IPS-15b (cell line): ENCODE measurements around the gene ADCYAP1R1.

ENCODE experiments used
- H3K27me3 ChIP-seq: one replicate; pipeline ENCODE4 v1.6.1; 2013; ENCODE audit warnings: low read length; ENCODE audit not compliant: control insufficient read depth, insufficient read depth
- H3K36me3 ChIP-seq: one replicate; pipeline ENCODE4 v1.6.1; 2013; ENCODE audit warnings: low read length; ENCODE audit not compliant: control insufficient read depth, insufficient read depth
- H3K4me1 ChIP-seq: one replicate; pipeline ENCODE4 v1.6.1; 2013; ENCODE audit warnings: mild to moderate bottlenecking, low read length; ENCODE audit not compliant: control insufficient read depth, insufficient read depth
- H3K4me3 ChIP-seq: one replicate; pipeline ENCODE4 v1.5.1; 2013; ENCODE audit warnings: low read depth, low read length
- H3K9ac ChIP-seq: one replicate; pipeline ENCODE4 v1.6.1; 2013; ENCODE audit warnings: low read depth, mild to moderate bottlenecking, low read length
- H3K9me3 ChIP-seq: one replicate; pipeline ENCODE4 v1.6.1; 2013; ENCODE audit warnings: mild to moderate bottlenecking, low read length; ENCODE audit not compliant: control insufficient read depth, insufficient read depth

ADCYAP1R1 gene

DNA sequence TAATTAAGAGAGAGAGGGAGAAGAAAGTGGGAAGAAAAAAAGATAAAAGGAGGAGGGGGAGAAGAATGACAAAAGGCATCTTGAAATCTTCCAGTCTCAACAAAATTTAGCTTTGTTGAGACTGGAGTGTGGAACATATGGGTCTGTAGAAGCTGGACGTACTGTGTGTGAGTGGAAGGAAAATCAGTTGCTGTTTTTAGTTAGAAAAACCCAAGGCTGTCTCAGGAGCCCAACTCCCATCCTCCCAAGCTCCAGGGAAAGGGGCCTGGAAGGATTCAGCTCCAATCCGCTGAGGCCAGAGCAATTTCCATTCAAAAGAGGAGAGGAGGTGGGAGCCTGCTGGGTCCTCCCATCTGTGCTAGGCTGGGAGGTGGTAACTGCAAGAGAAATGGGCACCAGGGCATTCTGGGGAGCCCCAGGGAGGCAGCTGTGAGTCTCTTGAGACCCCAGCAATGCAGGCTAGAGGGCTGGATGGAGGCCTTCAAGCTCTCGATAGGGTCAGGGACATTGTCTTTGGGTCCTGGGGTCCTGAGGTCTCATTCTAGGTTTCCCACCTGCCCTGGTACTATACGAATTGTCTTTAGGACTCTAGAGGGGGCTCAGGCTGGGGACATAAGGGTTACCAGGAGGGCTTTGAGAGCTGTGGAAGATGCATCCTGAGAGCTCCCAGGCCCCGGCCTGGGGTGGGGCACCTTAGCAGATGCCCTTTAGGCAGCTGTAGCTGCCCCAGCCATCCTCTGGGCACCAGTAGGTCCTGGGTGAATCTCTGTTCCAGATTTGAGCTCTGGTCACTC, 21.4 kb downstream of the ADCYAP1R1 start:
- H3K36me3 ChIP-seq = peaks cover 4% of the 10 kb centered on the region
- H3K4me1 ChIP-seq = no peaks in the 10 kb centered on the region
- no peaks in the 10 kb centered on the region for H3K9me3 ChIP-seq
- no peak overlapping the region for H3K9ac ChIP-seq
- no peak overlapping the region for H3K4me3 ChIP-seq
- no peaks in the 10 kb centered on the region for H3K27me3 ChIP-seq

DNA sequence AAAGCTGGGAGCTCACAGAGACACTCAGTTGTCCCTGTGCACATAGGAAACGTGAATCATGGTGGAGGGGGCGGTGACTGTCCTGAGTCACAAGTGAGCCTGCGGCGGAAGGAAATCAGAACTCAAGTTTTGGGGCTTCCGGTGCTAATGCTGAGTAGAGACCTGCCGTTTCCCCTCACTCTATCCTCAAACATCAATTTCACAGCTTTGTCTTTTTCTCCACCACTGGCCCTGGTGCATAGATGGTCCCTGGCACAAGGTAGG, 21.9 kb downstream of the ADCYAP1R1 start:
- Histone ChIP-seq H3K36me3 (peaks cover 4% of the 10 kb centered on the region), H3K4me1 (no peaks in the 10 kb centered on the region), H3K27me3 (no peaks in the 10 kb centered on the region), H3K4me3 (no peak overlapping the region), H3K9me3 (no peaks in the 10 kb centered on the region), H3K9ac (no peak overlapping the region)

DNA sequence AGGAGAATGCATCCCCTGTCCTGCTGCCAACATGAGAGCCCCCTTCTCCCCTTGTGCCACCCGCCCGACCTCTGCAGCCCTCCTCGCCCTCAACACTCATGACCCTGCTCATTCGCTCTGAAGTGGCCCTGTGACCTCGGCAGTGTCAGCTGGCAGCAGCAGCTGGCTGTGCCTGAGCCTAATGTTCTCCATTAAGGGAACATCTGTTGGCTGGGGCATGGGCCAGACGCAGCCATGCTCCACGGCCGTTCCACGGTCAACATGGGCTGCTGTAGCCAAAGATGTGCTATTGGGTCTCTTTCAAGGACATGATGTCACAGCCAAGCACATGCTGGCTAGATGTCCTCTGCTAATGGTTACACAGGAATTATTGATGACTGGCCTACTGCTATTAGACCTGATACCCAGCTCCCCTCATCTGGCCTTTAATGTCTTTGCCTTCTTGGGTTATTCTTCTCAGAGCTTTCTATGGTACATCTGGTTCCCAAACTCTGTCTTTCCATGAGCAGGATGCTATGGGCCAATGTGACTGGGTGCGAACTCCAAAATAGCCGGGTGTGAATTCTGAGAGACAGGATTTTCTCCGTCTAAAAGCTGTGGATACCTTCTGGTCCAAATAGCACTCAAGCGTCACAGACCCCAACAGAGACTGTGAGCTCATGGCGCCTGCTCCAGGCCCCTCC, 22.4 kb downstream of the ADCYAP1R1 start:
- Histone ChIP-seq H3K9me3 (no peaks in the 10 kb centered on the region), H3K9ac (no peak overlapping the region), H3K36me3 (peaks cover 4% of the 10 kb centered on the region), H3K4me1 (no peaks in the 10 kb centered on the region), H3K4me3 (no peak overlapping the region), H3K27me3 (no peaks in the 10 kb centered on the region)

DNA sequence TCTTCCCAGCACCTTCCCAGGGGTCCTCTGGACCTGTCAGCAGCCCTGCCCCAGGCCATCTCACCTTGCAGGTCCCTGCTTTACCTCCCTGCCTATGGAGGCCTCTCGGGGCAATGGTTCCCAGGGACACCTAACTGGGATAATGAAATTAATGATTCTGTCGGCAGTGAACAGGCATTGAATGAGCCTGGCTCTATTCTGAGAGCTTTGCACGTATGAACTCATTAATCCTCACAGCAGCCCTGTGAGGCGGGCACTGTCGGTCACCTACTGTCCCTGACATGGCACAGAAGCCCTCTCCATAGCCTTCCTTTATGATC, 22.9 kb downstream of the ADCYAP1R1 start:
- H3K4me1 ChIP-seq = no peaks in the 10 kb centered on the region
- peaks cover 4% of the 10 kb centered on the region for H3K36me3 ChIP-seq
- H3K9ac ChIP-seq = no peak overlapping the region
- H3K27me3 ChIP-seq = no peaks in the 10 kb centered on the region
- no peak overlapping the region for H3K4me3 ChIP-seq
- no peaks in the 10 kb centered on the region for H3K9me3 ChIP-seq

DNA sequence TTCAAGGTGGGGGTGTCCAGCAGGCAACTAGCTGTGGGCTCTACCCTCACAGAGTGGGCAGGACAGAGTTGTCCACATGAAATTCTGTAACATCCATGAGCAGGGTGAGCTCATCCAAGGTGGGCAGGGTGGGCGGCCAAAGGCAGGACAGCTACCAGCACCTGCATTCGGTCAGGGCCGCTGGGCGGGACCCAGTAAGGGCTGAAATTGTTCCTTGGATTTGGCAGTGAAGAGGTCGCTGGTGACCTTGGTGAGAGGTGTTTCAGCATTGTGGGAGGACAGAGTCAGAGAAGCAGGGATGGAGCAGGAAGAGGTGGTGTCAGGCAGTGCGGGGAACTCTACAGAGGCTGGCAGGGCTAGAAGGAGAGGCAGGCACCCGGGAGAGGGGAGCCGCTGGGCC, 23.9 kb downstream of the ADCYAP1R1 start:
- Histone ChIP-seq H3K4me3 (no peak overlapping the region), H3K36me3 (peaks cover 4% of the 10 kb centered on the region), H3K9me3 (no peaks in the 10 kb centered on the region), H3K9ac (no peak overlapping the region), H3K27me3 (no peaks in the 10 kb centered on the region), H3K4me1 (no peaks in the 10 kb centered on the region)

DNA sequence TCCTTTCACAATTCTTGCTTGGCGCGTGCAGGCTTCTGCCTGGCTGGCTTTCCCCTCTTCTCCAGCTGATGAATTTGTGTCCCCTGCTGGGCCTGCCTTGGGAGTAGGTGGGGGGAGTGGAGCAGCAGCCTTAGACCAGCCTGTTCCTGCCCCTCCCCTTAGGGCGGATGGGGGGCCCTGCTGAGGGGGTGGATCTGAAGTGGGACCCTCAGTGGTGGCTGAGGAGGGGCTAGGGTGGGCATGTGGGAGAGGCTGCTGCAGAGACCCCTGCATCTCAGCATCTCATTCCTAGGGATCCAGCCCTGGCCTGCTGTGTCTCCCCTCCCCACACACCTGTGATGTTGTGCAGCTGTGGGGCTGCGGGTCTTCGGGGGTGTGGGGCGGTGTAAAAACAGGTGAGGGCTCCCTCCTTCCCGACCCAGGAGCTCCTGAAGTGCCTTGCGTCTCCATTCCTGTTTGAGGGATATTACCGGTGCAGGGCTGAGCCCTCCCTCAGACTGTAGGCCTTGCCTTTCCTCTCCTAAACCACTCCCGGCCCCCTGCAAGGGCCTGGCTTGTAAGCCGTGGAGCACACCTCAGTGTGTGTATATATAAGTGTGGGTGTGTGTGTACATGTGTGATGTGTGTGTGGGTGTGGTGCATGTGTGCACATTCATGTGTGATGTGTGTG, 24.7 kb downstream of the ADCYAP1R1 start:
- no peak overlapping the region for H3K9ac ChIP-seq
- H3K4me3 ChIP-seq = no peak overlapping the region
- H3K36me3 ChIP-seq = peaks cover 4% of the 10 kb centered on the region
- no peaks in the 10 kb centered on the region for H3K4me1 ChIP-seq
- no peaks in the 10 kb centered on the region for H3K27me3 ChIP-seq
- H3K9me3 ChIP-seq = no peaks in the 10 kb centered on the region

DNA sequence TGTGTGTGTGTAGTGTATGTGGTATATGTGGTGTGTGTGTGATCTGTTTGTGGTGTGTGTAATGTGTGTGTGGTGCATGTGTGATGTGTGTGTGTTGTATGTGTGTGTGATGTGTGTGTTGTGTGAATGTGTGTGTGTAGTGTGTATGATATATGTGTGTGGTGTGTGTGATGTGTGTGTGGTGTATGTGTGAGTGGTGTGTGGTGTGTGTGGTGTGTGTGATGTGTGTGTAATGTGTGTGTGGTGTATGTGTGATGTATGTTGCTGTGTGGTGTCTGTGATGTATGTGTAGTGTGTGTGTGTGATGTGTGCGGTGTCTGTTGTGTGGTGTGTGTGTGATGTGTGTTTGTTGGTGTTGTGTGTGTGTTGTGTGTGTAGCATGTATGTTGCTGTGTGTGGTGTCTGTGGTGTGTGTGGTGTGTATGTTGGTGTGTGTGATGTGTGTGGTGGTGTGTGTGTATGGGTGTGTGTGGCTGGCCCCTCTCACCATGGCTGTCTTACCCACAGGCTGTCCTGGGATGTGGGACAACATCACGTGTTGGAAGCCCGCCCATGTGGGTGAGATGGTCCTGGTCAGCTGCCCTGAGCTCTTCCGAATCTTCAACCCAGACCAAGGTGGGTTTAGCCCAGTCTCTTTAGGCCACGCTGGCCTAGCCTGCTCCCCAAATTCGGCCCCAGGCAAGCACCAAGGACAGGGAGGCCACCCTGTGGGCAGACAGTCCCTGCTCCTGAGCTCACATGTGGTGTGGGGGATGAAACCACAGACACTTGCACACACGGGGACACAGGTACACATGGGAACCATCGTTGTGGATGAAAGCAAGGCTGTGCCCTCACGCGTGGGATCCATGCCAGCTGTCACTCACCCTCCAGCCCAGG, 25.6 kb downstream of the ADCYAP1R1 start:
- Histone ChIP-seq H3K27me3 (no peaks in the 10 kb centered on the region), H3K9ac (no peak overlapping the region), H3K36me3 (no peaks in the 10 kb centered on the region), H3K9me3 (no peaks in the 10 kb centered on the region), H3K4me3 (no peak overlapping the region), H3K4me1 (no peaks in the 10 kb centered on the region)

DNA sequence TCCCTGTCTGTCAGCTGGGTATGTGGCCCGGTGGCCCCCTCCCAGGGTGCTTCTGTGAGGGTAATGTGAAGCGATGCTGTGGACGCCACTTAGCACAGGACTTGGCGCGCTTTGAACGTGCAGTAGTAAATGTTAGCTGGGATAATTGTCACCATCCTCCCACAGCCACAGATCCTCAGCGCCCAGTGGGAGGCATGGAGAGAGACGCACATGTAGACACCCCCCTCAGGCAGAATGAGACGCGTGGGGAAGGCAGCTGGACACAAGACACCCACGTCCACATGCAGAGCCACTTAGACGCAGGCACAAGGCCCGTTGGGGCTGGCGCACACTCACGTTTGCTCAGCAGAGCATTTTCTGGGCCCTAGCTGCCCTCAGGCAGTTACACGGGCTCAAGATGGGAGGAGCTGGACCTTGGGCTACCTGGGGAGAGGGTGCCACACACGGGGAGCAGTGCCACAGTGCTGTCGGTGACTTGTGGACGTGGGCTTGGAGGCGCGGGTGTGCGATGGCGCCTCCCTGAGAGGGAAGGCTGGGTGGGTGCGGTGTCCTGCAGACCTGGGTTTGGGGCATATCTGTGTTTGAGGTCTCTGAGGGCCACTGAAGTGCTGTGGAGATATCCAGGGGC, 26.4 kb downstream of the ADCYAP1R1 start:
- H3K4me3 ChIP-seq = no peak overlapping the region

DNA sequence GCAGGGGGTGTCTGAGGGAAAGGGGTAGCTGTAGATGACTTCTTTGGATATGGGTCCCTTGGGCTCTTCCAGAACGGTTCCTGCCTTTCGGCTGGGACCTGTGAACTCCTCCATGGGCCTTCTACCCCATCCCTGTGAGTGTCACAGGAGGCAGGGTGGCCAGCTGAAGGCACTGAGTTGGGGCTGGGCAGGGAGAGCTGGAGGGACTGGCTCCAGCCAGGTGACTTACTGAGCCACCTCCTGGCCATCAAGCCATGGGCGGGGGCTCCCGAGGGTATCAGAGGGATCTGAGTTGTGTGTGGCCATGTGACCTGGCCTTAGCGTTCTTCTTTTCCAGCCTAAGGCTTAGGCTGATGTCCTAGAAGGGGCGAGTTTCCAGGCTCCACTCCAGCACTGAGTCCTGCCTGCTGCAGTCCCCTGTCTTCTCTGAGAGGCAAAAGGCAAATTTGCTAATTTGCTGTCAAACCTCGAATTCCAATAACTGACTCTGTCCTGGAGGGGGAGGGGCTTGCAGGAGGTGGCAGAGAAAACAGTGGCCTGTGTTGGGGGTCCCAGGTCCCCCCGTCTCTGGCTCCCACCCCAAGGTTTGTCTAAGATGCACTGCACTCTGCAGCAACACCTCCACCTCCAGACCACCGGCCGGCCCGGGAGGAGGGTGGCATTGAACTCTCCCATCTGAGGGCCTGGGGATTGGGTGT, 27.2 kb downstream of the ADCYAP1R1 start:
- H3K4me3 ChIP-seq = no peak overlapping the region
- no peak overlapping the region for H3K9ac ChIP-seq
- H3K4me1 ChIP-seq = no peaks in the 10 kb centered on the region
- H3K9me3 ChIP-seq = no peaks in the 10 kb centered on the region
- H3K27me3 ChIP-seq = no peaks in the 10 kb centered on the region
- H3K36me3 ChIP-seq = no peaks in the 10 kb centered on the region

More for the DNA sequence above, 26.4 kb downstream of the ADCYAP1R1 start:
- Histone ChIP-seq H3K27me3 (no peaks in the 10 kb centered on the region), H3K9ac (no peak overlapping the region), H3K9me3 (no peaks in the 10 kb centered on the region), H3K36me3 (no peaks in the 10 kb centered on the region), H3K4me1 (no peaks in the 10 kb centered on the region)

DNA sequence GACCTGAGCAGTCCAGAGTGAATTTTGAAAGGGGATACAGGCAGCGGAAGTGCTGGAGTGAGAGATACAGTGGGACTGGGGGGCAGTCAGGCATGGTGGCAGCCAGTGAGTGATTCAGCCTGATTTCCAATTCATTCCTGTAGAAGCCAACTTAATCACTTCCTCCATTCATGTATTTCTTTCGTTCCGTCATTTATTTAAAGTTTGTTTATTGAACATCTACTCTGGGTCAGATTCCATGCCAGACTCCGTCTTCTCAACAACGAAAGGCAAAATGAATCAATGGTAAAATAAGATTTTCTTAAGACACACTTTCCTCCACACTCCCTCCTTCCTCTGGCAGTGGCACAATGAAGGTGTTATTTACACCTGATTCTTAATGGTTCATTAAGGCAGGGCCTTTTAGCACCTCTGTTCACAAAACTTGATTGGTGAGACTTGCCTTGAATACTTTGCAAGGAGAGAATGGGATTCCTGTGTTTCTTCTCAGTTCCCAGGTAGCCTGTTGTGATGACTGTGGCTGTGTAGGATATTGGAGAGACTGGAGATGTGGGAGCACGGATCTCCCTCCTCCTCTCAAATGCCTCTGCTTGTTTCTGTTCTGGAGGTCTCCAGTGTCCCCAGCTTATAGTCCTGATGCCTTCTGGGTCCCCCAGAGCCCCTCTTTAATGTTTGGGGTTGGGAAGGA, 27.9 kb downstream of the ADCYAP1R1 start:
- H3K9ac ChIP-seq = no peak overlapping the region
- peaks cover 5% of the 10 kb centered on the region for H3K36me3 ChIP-seq
- H3K9me3 ChIP-seq = no peaks in the 10 kb centered on the region
- no peaks in the 10 kb centered on the region for H3K27me3 ChIP-seq
- H3K4me3 ChIP-seq = no peak overlapping the region
- H3K4me1 ChIP-seq = no peaks in the 10 kb centered on the region
